Progenitor cell of endocrine pancreas (in vitro differentiated cells): ENCODE data around the gene TRPC4AP. TPM values are rescaled to one million over a fixed set of nuclear protein-coding genes. Genes with fewer than 3 reads are reported as not detected.
"Not testable (repeated sequence)": the region's sequence is repeated elsewhere in the genome, so short reads cannot be mapped to it uniquely, and the experiment has no call there.

ENCODE experiments used
- DNase-seq: peaks from one replicate; pipeline ENCODE4 v3.0.0; 2021; ENCODE audit warnings: low spot score; ENCODE audit not compliant: unreplicated experiment
- H3K27ac Mint-ChIP-seq: 2 replicates; pipeline ENCODE4 v1.8.0; 2021; ENCODE audit warnings: mild to moderate bottlenecking, moderate library complexity, mixed read lengths
- H3K27me3 Mint-ChIP-seq: 2 replicates; pipeline ENCODE4 v1.8.0; 2021; ENCODE audit warnings: mixed read lengths
- H3K36me3 Mint-ChIP-seq: 2 replicates; pipeline ENCODE4 v1.8.0; 2022; ENCODE audit warnings: mixed read lengths; ENCODE audit not compliant: insufficient read depth
- H3K4me1 Mint-ChIP-seq: 2 replicates; pipeline ENCODE4 v1.8.0; 2021; ENCODE audit warnings: low read depth, mixed read lengths
- H3K4me3 Mint-ChIP-seq: 2 replicates; pipeline ENCODE4 v1.8.0; 2021; ENCODE audit warnings: low read depth, mild to moderate bottlenecking, moderate library complexity, mixed read lengths
- H3K9me3 Mint-ChIP-seq: 2 replicates; pipeline ENCODE4 v1.8.0; 2021; ENCODE audit warnings: low read depth, mixed read lengths
- CTCF ChIP-seq: fragments of 200-600 bp; sonication (generic); IDR thresholded peaks from one replicate; pipeline ENCODE4 v1.5.0; 2021; ENCODE audit warnings: antibody characterized with exemption, mild to moderate bottlenecking; ENCODE audit not compliant: unreplicated experiment
- total RNA-seq: library from RNA; stranded (reverse); gene quantifications from 2 replicates; pipeline ENCODE4 v1.2.1, GENCODE V29; 2021

Gene TRPC4AP
- total RNA-seq, 1 donor from 2014 or later: 122 TPM

- H3K36me3 Mint-ChIP-seq: peaks cover 6% of the 10 kb centered on the region
- H3K27ac Mint-ChIP-seq: no peak overlapping the region
- peaks cover 24% of the 10 kb centered on the region for H3K4me1 Mint-ChIP-seq
- H3K9me3 Mint-ChIP-seq: no peaks in the 10 kb centered on the region
- no peak for DNase-seq
- H3K4me3 Mint-ChIP-seq: no peak overlapping the region
- no peak for TF ChIP-seq CTCF
- no peaks in the 10 kb centered on the region for H3K27me3 Mint-ChIP-seq
Observed at GRCh38 chr20:35087791-35088190, 4.8 kb downstream of the TRPC4AP start.

GRCh38 chr20:35087355-35087754, 5.3 kb downstream of the TRPC4AP start:
- Mint-ChIP-seq H3K4me1 (peaks cover 24% of the 10 kb centered on the region), H3K9me3 (no peaks in the 10 kb centered on the region), H3K27ac (no peak overlapping the region), H3K4me3 (no peak overlapping the region), H3K27me3 (no peaks in the 10 kb centered on the region), H3K36me3 (peaks cover 6% of the 10 kb centered on the region)
- no peak for DNase-seq
- no peak for TF ChIP-seq CTCF

- Mint-ChIP-seq H3K27me3 (no peaks in the 10 kb centered on the region), H3K4me1 (peaks cover 13% of the 10 kb centered on the region), H3K27ac (no peak overlapping the region), H3K36me3 (peaks cover 6% of the 10 kb centered on the region), H3K9me3 (no peaks in the 10 kb centered on the region), H3K4me3 (no peak overlapping the region)
- no peak for TF ChIP-seq CTCF
- no peak for DNase-seq
Observed at GRCh38 chr20:35085477-35086225, 7.0 kb downstream of the TRPC4AP start.

GRCh38 chr20:35084998-35085397, 7.6 kb downstream of the TRPC4AP start:
- Mint-ChIP-seq H3K27me3 (no peaks in the 10 kb centered on the region), H3K9me3 (no peaks in the 10 kb centered on the region), H3K4me3 (no peak overlapping the region), H3K27ac (no peak overlapping the region), H3K36me3 (peaks cover 6% of the 10 kb centered on the region), H3K4me1 (peaks cover 10% of the 10 kb centered on the region)
- DNase-seq: no peak
- no peak for TF ChIP-seq CTCF

GRCh38 chr20:35080348-35080642, 12.3 kb downstream of the TRPC4AP start:
- H3K27ac Mint-ChIP-seq, DNase-seq, H3K4me1 Mint-ChIP-seq, H3K4me3 Mint-ChIP-seq, H3K27me3 Mint-ChIP-seq: not testable (repeated sequence)
- Mint-ChIP-seq H3K36me3 (peaks cover 42% of the 10 kb centered on the region), H3K9me3 (peaks cover 27% of the 10 kb centered on the region)
